ENCODE measurements around the gene RCVRN.

DNA sequence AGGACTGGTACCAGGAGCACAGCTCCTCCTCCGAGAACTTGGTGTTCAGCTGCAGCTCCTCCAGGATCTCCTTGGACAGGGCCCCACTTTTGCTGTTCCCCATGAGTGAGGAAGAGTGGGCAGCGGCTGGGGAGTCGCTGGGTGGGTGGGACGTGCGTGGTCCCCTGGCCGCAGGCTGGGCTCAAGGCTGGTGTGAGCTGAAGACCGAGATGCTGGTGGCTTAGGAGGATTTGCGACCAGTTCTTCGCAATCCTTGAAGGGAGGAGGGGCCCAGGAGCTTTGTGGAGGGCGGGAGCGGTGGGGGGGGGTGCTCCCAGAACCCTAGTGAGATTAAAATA lies at the start of gene RCVRN:
- TF ChIP-seq, protein P1, sequence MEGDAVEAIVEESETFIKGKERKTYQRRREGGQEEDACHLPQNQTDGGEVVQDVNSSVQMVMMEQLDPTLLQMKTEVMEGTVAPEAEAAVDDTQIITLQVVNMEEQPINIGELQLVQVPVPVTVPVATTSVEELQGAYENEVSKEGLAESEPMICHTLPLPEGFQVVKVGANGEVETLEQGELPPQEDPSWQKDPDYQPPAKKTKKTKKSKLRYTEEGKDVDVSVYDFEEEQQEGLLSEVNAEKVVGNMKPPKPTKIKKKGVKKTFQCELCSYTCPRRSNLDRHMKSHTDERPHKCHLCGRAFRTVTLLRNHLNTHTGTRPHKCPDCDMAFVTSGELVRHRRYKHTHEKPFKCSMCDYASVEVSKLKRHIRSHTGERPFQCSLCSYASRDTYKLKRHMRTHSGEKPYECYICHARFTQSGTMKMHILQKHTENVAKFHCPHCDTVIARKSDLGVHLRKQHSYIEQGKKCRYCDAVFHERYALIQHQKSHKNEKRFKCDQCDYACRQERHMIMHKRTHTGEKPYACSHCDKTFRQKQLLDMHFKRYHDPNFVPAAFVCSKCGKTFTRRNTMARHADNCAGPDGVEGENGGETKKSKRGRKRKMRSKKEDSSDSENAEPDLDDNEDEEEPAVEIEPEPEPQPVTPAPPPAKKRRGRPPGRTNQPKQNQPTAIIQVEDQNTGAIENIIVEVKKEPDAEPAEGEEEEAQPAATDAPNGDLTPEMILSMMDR (IDR thresholded peaks at IDR 0.05) = no peak
- no peak for TF ChIP-seq POLR2A (IDR thresholded peaks at IDR 0.05)
- TF ChIP-seq EP300 (IDR thresholded peaks at IDR 0.05) = no peak

Data from upper lobe of left lung (tissue), 4 donors.